Spleen (tissue), 7 donors: ENCODE data around the gene NPBWR2.

ENCODE experiments used
- CTCF ChIP-seq, 11 experiments: fragments of 200-600 bp in 7 of 11; fragments of 450-650 bp in 4 of 11; sonication (generic) in 4 of 11; IDR thresholded peaks in 8 of 11; conservative IDR thresholded peaks in 3 of 11; 1 replicate in 7 of 11; 2 replicates in 4 of 11; pipeline versions ENCODE4 v1.4.0 to v1.8.0; 2016 to 2021; ENCODE audit warnings: antibody characterized with exemption in 11 of 11, inconsistent platforms in 4 of 11, mild to moderate bottlenecking in 1 of 11
- POLR2A ChIP-seq, 3 donors: fragments of 450-650 bp; IDR thresholded peaks; one replicate each; pipeline ENCODE4 v1.5.1; 2017; ENCODE audit warnings: antibody characterized with exemption in 3 of 3, mild to moderate bottlenecking in 1 of 3
- POLR2AphosphoS5 ChIP-seq, 3 donors: sonication (generic); formaldehyde crosslinking; IDR thresholded peaks; one replicate each; pipeline ENCODE4 v1.5.1; 2017; ENCODE audit warnings: antibody characterized with exemption in 3 of 3
- donor health status: DM: no; HTN: no; CAD: no; lungs with moderate emphysema.
- donor health status: DM: no; HTN: no; CAD: no.
- donor health status: DM: no; HTN: no; CAD: no.

- no peak for TF ChIP-seq CTCF (IDR thresholded peaks at IDR 0.05 in 8 of 11, conservative IDR thresholded peaks at IDR 0.05 in 3 of 11)
- TF ChIP-seq POLR2AphosphoS5 (IDR thresholded peaks at IDR 0.05): no peak
- TF ChIP-seq POLR2A (IDR thresholded peaks at IDR 0.05): no peak
Observed at GRCh38 chr20:64104667-64105451, 2.5 kb downstream of the NPBWR2 start.
